CD4-positive, alpha-beta T cell treated with Interleukin-2 at 100 ng/mL for 4 hours (primary cell): ENCODE results near the gene CES3.
"Not testable (repeated sequence)": the region's sequence is repeated elsewhere in the genome, so short reads cannot be mapped to it uniquely, and the experiment has no call there.

Experiments used
- DNase-seq: peaks from one replicate; pipeline ENCODE4 v3.0.0-alpha.2; 2020; ENCODE audit warnings: low spot score

The CES3 gene

GRCh38 chr16:66972983-66973382 lies 11.9 kb downstream of the CES3 start:
- no peak for DNase-seq

- DNase-seq, result no peak
Observed at GRCh38 chr16:66973716-66974115, 12.7 kb downstream of the CES3 start.

GRCh38 chr16:66974156-66974931 lies 13.3 kb downstream of the CES3 start:
- not testable (repeated sequence) for DNase-seq

- peak; percentile 60 for DNase-seq
Observed at GRCh38 chr16:66974932-66975246, 13.8 kb downstream of the CES3 start.

- no peak for DNase-seq
Observed at GRCh38 chr16:66975302-66975893, 14.3 kb downstream of the CES3 start.

GRCh38 chr16:66976746-66977145 lies 15.7 kb downstream of the CES3 start:
- no peak for DNase-seq

- DNase-seq, result peak; percentile 89
Observed at GRCh38 chr16:66977341-66978113, 16.5 kb downstream of the CES3 start.

- DNase-seq, result no peak
Observed at GRCh38 chr16:66979011-66979717, 18.1 kb downstream of the CES3 start.

- no peak for DNase-seq
Observed at GRCh38 chr16:66983033-66983432, 22.0 kb downstream of the CES3 start.

- DNase-seq, result peak; percentile 87
Observed at GRCh38 chr16:66984892-66985311, 23.8 kb downstream of the CES3 start.

GRCh38 chr16:66986559-66986958 lies 25.5 kb downstream of the CES3 start:
- no peak for DNase-seq

GRCh38 chr16:66988197-66988788 lies 27.2 kb downstream of the CES3 start, which contains the start of gene CES4A:
Gene CES4A, plus strand, starts transcription at chr16:66988589. Its CDS starts 184 bp downstream, at chr16:66988773.
- DNase-seq, result no peak

GRCh38 chr16:66991545-66992077 lies 30.5 kb downstream of the CES3 start:
- DNase-seq, result no peak

- DNase-seq, result not testable (repeated sequence)
Observed at GRCh38 chr16:66993558-66993957, 32.5 kb downstream of the CES3 start.

GRCh38 chr16:66996324-66996982 lies 35.4 kb downstream of the CES3 start:
- DNase-seq, result no peak

GRCh38 chr16:66996983-66997358 lies 35.9 kb downstream of the CES3 start:
- no peak for DNase-seq

GRCh38 chr16:67000384-67001351 lies 39.6 kb downstream of the CES3 start:
- peak; percentile 51 for DNase-seq

- DNase-seq, result no peak
Observed at GRCh38 chr16:67001726-67002125, 40.7 kb downstream of the CES3 start.

- DNase-seq, result no peak
Observed at GRCh38 chr16:67006930-67007658, 46.0 kb downstream of the CES3 start.
